CD4-positive, alpha-beta T cell (primary cell): Measurements from ENCODE around the gene IRF8. TPM values are rescaled to one million over a fixed set of nuclear protein-coding genes. Genes with fewer than 3 reads are reported as not detected.

Source experiments
- ATAC-seq: fragments of 200-7000 bp; cut with Tn5 transposase; one replicate; pipeline ENCODE4 v1.10.0; 2022; ENCODE audit warnings: mild to moderate bottlenecking; ENCODE audit not compliant: poor library complexity
- CTCF ChIA-PET: fragments of 350-600 bp; sonication (Branson Sonifier 250); formaldehyde crosslinking; loops from one replicate; lab custom pipeline; 2021; ENCODE audit warnings: antibody characterized with exemption, inconsistent platforms; lab: Charles Lee
- POLR2A ChIA-PET: fragments of 350-600 bp; sonication (Branson Sonifier 250); formaldehyde crosslinking; loops from one replicate; lab custom pipeline; 2021; ENCODE audit warnings: antibody characterized with exemption, inconsistent platforms; lab: Charles Lee
- DNase-seq, 14 experiments: peaks; one replicate each; pipeline ENCODE4 v3.0.0-alpha.2; 2013 to 2020; ENCODE audit warnings: mixed read lengths in 2 of 14
- H3K27ac ChIP-seq, 2 donors: one replicate each; pipeline versions ENCODE4 v1.5.1 to v1.7.0; 2013; ENCODE audit warnings: low read length in 2 of 2, low read depth in 1 of 2, mild to moderate bottlenecking in 1 of 2
- H3K27me3 ChIP-seq, 2 experiments: 1 replicate in 1 of 2; 2 replicates in 1 of 2; pipeline versions ENCODE4 v1.6.1 to v1.7.0; 2013; ENCODE audit warnings: low read length in 2 of 2, control low read depth in 1 of 2, mild to moderate bottlenecking in 1 of 2, moderate library complexity in 1 of 2; ENCODE audit not compliant: insufficient read depth in 2 of 2, control insufficient read depth in 1 of 2
- H3K36me3 ChIP-seq: one replicate; pipeline ENCODE4 v1.6.1; 2013; ENCODE audit warnings: low read length, control low read depth; ENCODE audit not compliant: insufficient read depth
- H3K4me1 ChIP-seq: one replicate; pipeline ENCODE4 v1.6.1; 2013; ENCODE audit warnings: low read length, control low read depth; ENCODE audit not compliant: insufficient read depth
- H3K4me3 ChIP-seq: one replicate; pipeline ENCODE4 v1.5.1; 2013; ENCODE audit warnings: mild to moderate bottlenecking, low read length, moderate library complexity
- H3K9me3 ChIP-seq, 2 experiments: 1 replicate in 1 of 2; 2 replicates in 1 of 2; pipeline versions ENCODE4 v1.6.1 to v1.7.0; 2013; ENCODE audit warnings: low read length in 2 of 2, mild to moderate bottlenecking in 2 of 2, control low read depth in 1 of 2, moderate library complexity in 1 of 2; ENCODE audit not compliant: control insufficient read depth in 1 of 2, insufficient read depth in 1 of 2
- H3K27ac Mint-ChIP-seq: one replicate; pipeline ENCODE4 v1.8.0; 2020; ENCODE audit warnings: mixed read lengths
- H3K27me3 Mint-ChIP-seq: one replicate; pipeline ENCODE4 v1.8.0; 2021; ENCODE audit warnings: mixed read lengths
- H3K36me3 Mint-ChIP-seq: one replicate; pipeline ENCODE4 v1.8.0; 2021; ENCODE audit warnings: low read depth, mixed read lengths
- H3K4me1 Mint-ChIP-seq: one replicate; pipeline ENCODE4 v1.8.0; 2021; ENCODE audit warnings: low read depth, mixed read lengths
- H3K4me3 Mint-ChIP-seq: one replicate; pipeline ENCODE4 v1.8.0; 2020; ENCODE audit warnings: mild to moderate bottlenecking, mixed read lengths
- H3K9me3 Mint-ChIP-seq: one replicate; pipeline ENCODE4 v1.8.0; 2020; ENCODE audit warnings: mixed read lengths
- CTCF ChIP-seq: fragments of 200-600 bp; IDR thresholded peaks from one replicate; pipeline ENCODE4 v1.8.0; 2022; ENCODE audit warnings: antibody characterized with exemption, mild to moderate bottlenecking
- intact Hi-C, 2 experiments: fragments of 100-400 bp; cut with DNase I in 1 of 2; cut with micrococcal nuclease in 1 of 2; formaldehyde crosslinking; loops; one replicate each; pipeline versions ENCODE4 v1.15.1 to v1.9.0; 2023 to 2025; cut with DNase I, micrococcal nuclease
- total RNA-seq, 174 experiments: library from RNA in 2 of 174; stranded (reverse) in 2 of 174; gene quantifications; one replicate each; pipeline ENCODE4 v1.2.3 and lab custom pipeline; 2021 to 2026

IRF8 gene
- total RNA-seq, 2 experiments from 2014 or later, result 11.3 to 13.2 TPM

- peaks cover 0 to 3% of the 10 kb centered on the region in 2 experiments for H3K9me3 ChIP-seq
- H3K36me3 ChIP-seq, result no peaks in the 10 kb centered on the region
- Mint-ChIP-seq H3K36me3 (no peaks in the 10 kb centered on the region), H3K9me3 (no peaks in the 10 kb centered on the region), H3K27me3 (no peaks in the 10 kb centered on the region), H3K4me1 (no peaks in the 10 kb centered on the region), H3K4me3 (no peak overlapping the region), H3K27ac (no peak overlapping the region)
- no peak for DNase-seq
- H3K4me3 ChIP-seq, result no peak overlapping the region
- ATAC-seq, result no peak
- CTCF ChIA-PET, result interaction anchor here (1.1 kb wide), 1 partner anchor 9 kb away, joined by 3 read pairs; no protein-coding TSS in a partner anchor
- POLR2A ChIA-PET, result no interaction called here
- H3K27ac ChIP-seq, result no peak overlapping the region
- intact Hi-C loops, result no loop called here
- no peaks in the 10 kb centered on the region for H3K4me1 ChIP-seq
- no peaks in the 10 kb centered on the region for H3K27me3 ChIP-seq
- TF ChIP-seq CTCF, result no peak
Observed at GRCh38 chr16:85967111-85967510, 68.1 kb downstream of the IRF8 start.

GRCh38 chr16:85968041-85968920 is 69.3 kb downstream of the IRF8 start:
- ATAC-seq, result no peak
- Mint-ChIP-seq H3K27ac (no peak overlapping the region), H3K27me3 (no peaks in the 10 kb centered on the region), H3K36me3 (no peaks in the 10 kb centered on the region), H3K9me3 (no peaks in the 10 kb centered on the region), H3K4me3 (no peak overlapping the region), H3K4me1 (no peaks in the 10 kb centered on the region)
- POLR2A ChIA-PET, result no interaction called here
- Histone ChIP-seq H3K36me3 (no peaks in the 10 kb centered on the region), H3K9me3 (no peaks in the 10 kb centered on the region), H3K4me3 (no peak overlapping the region), H3K27me3 (no peaks in the 10 kb centered on the region), H3K4me1 (no peaks in the 10 kb centered on the region), H3K27ac (no peak overlapping the region)
- no peak for DNase-seq
- CTCF ChIA-PET, result no interaction called here
- TF ChIP-seq CTCF, result no peak
- intact Hi-C loops, result no loop called here

GRCh38 chr16:85969159-85969558 is 70.2 kb downstream of the IRF8 start:
- no peaks in the 10 kb centered on the region for H3K36me3 Mint-ChIP-seq
- Histone ChIP-seq H3K27ac (no peak overlapping the region), H3K4me3 (no peak overlapping the region), H3K9me3 (no peaks in the 10 kb centered on the region), H3K4me1 (no peaks in the 10 kb centered on the region), H3K27me3 (no peaks in the 10 kb centered on the region), H3K36me3 (no peaks in the 10 kb centered on the region)
- ATAC-seq (no peak), DNase-seq (no peak)
- H3K9me3 Mint-ChIP-seq, result no peaks in the 10 kb centered on the region
- no peaks in the 10 kb centered on the region for H3K27me3 Mint-ChIP-seq
- H3K4me3 Mint-ChIP-seq, result no peak overlapping the region
- intact Hi-C loops, result no loop called here
- no peak overlapping the region for H3K27ac Mint-ChIP-seq
- TF ChIP-seq CTCF, result no peak
- ChIA-PET CTCF (no interaction called here), POLR2A (no interaction called here)
- H3K4me1 Mint-ChIP-seq, result no peaks in the 10 kb centered on the region
